Measurements from ENCODE around the gene BRI3.

The BRI3 gene

GRCh38 chr7:98341106-98341505 lies 59.6 kb downstream of the BRI3 start:
- no peaks in the 10 kb centered on the region for H3K27me3 ChIP-seq
- H3K9me3 ChIP-seq (replicated peaks in 1 of 11): peaks cover 9 to 17% (median 15%) of the 10 kb centered on the region in 11 experiments; a peak in 17 of 22 replicates
- TF ChIP-seq Cebpa-rat (IDR thresholded peaks at IDR 0.05): no peak
- no peak overlapping the region for H3K9ac ChIP-seq
- H4K20me1 ChIP-seq: no peaks in the 10 kb centered on the region
- peaks cover 0 to 5% (median 0%) of the 10 kb centered on the region in 11 experiments; a peak in 2 of 22 replicates for H3K36me3 ChIP-seq
- no peak overlapping the region for H3K4me2 ChIP-seq
- H3K27ac ChIP-seq: no peak overlapping the region
- H3K4me3 ChIP-seq: no peak overlapping the region
- no peaks in the 10 kb centered on the region for H3K4me1 ChIP-seq

Measured in BLaER1 treated with 17β-estradiol and CSF1 and Interleukin-3, amounts not matched to agents 10 nM and 100 nM (cell line).